Esophagus muscularis mucosa (tissue), 3 donors: ENCODE data around the gene CAPN8.
A peak's percentile ranks its signal among the peaks of the same experiment; 100 is the strongest.

Experiments
- CTCF ChIP-seq, 3 experiments: fragments of 200-600 bp in 2 of 3; fragments of 450-650 bp in 1 of 3; sonication (generic) in 2 of 3; IDR thresholded peaks; one replicate each; pipeline ENCODE4 v1.5.1; 2017 to 2019; ENCODE audit warnings: antibody characterized with exemption in 3 of 3, mild to moderate bottlenecking in 2 of 3, moderate library complexity in 1 of 3
- POLR2AphosphoS5 ChIP-seq, 2 donors: sonication (generic); formaldehyde crosslinking; IDR thresholded peaks; one replicate each; pipeline ENCODE4 v1.6.1; 2017; ENCODE audit warnings: antibody characterized with exemption in 2 of 2

- TF ChIP-seq CTCF (IDR thresholded peaks at IDR 0.05) (peak in 1 of 3 experiments; percentile 25), POLR2AphosphoS5 (IDR thresholded peaks at IDR 0.05) (no peak)
Observed at GRCh38 chr1:223670458-223671159, 5.1 kb upstream of the CAPN8 start.
